HG03571 (cell line): Measurements from ENCODE around the gene RPL35.

Experiments used
- ATAC-seq: cut with Tn5 transposase; IDR thresholded peaks from one replicate; pipeline ENCODE4 v1.9.1; 2021; ENCODE audit not compliant: unreplicated experiment

The RPL35 gene

DNA sequence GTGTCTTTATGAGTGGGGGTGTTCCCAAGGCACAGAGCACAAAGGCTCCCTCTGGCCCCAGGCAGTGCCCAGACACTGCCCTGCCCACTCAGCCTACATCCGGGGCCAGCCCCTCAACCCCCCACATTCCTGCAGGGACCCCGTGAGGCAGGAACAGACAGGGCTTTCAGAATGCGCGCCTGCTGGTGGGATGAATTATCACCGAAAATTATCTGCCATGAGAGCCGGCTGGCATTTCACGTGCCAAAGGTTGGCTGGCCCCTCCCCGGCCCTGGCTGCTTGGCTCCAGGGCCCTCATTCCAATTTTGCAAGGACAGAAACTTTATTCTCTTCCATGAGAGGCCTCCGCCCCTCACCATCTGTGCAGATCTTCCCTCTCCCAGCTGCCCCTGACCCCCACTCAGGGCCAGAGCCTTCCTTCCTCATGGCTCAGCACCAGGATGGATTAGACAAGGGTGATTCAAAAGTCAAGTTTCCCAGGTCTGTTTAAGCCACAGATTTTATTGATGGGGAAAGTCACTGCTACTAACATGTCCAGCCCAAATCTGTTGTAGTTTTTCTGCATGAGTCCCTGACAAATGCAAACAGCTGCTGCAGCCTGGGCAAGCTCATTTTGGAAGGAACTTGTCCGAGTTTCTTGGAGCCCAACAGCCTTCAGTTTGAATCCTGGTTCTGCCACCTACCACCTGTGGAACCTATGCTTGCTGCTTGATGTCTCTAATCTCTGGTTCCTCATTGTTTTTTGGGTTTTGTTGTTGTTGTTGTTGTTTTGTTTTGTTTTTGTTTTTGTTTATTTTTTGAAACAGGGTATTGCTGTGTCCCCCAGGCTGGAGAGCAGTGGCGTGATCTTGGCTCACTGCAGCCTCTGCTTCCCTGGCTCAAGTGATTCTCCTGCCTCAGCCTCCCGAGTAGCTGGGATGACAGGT is 40.8 kb downstream of the RPL35 start:
- ATAC-seq = no peak

DNA sequence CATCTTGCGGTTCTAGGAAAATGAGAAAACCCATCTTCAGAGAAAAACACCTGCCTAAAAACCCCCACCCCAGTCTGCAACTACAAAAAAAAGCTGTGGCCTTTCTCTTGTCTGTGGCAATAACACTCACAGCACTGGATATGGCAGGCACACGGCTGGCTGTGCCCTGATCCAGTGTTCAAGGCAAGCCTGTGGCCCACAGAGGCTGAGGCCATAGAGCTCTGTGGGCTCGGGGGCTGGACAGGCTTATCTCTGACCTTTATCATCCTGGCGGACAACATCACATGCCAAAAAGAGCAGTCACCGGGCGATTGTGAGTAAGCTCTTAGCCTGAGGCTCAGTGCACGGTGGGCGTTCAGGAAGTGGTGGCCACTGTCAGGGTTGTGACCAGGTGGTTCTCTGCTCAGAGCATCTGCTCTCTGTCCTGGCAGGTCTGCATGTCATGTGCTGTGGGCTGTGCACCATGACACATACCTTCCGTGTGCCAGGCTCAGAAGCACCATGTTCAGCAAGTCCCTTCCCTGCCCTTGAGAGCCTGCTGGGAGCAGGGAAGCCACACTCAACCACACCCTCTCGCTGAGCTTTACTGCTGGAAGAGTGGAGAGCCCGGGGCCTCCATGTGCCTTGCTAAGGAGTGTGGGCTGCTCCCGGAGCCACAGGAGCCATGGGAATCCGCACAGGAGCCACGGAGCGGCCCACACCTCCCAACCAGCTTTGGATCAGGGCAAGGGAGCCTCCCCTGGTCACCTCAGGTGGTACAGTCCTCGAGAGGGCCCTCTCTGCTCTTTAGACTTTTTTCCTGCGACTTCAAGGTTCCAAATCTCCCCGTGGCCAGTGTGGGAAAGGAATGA is 43.1 kb downstream of the RPL35 start:
- ATAC-seq = no peak

DNA sequence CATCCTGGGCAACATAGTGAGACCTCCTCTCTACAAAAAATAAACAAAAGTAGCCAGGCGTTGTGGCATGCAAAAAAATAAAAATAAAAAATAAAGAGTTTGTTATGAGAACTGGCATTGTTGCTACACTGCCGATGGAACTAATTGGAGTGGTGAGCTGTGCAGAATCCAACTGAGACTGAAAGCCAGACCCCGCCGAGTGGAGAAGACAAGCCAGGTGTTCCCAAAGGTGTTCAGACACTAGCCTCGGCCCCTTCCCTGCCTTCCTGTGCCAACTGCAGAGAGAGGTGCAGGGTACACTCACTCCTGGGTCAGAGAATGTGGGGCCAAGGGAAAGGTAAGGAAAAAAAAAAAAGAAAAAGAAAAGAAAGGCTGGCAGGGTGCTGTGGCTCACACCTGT is 46.2 kb downstream of the RPL35 start:
- no peak for ATAC-seq

DNA sequence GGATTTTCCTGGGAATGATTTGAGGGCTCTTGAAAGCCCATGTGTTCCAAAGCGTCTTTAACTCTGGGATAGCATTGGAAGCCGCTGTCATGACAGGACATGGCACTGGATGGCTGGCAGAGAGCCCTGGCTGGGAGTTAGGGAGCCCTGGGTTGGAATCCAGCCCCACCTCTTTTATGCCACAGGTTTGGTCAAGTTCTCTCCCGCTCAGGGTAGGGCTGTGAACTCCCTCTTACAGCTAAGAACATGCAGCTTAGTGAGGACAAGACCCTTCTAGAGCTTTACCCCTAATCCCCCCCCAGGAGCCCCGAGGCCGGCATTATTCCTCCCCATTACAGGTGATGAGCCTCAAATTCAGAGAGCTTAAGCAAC is 47.6 kb downstream of the RPL35 start:
- ATAC-seq = no peak

DNA sequence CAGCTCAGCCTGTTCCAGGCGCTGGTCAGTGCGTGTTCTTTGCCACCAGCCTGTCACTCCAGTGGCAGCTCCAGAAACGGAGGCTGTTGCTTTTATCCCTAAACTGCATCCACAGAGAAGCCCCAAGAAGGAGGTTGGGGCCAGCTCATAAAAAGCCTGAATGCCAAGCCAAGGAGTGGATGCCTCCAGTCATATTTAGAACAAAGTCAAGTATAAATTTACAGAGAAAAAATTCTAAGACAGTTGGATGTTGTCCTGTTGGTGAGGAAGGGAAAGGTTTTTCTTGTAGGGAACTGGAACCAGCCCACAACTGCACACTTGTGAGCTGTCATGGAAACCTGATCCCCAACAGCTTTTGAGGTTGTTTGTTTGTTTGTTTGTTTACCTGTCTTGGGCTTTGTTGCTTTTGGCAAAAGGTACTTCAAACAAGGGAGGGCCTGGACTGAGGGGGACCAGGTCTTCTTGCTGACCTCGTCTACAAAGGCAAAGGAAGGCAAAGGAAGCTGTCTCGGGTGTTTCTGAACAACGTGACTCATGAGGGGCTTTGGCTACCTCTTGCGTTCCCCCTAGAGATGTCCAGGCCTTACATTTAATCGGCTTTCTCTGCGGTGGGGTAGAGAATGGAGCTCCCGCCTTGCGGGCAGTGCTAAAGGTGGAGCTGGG is 48.1 kb downstream of the RPL35 start:
- no peak for ATAC-seq

DNA sequence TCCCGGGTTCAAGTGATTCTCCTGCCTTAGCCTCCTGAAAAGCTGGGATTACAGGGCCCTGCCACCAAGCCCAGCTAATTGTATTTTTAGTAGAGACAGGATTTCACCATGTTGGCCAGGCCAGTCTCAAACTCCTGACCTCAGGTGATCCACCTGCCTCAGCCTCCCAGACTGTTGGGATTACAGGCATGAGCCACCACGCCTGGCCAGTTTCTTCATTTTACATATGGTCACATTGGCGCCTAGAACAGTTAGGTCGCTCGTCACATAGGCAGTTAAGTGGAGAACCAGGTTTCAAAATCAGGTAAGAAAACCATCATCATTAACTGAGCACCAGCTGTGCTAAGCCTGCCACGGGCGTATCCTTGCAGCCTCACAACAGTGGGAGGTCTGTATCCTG is 48.7 kb downstream of the RPL35 start:
- ATAC-seq = no peak

DNA sequence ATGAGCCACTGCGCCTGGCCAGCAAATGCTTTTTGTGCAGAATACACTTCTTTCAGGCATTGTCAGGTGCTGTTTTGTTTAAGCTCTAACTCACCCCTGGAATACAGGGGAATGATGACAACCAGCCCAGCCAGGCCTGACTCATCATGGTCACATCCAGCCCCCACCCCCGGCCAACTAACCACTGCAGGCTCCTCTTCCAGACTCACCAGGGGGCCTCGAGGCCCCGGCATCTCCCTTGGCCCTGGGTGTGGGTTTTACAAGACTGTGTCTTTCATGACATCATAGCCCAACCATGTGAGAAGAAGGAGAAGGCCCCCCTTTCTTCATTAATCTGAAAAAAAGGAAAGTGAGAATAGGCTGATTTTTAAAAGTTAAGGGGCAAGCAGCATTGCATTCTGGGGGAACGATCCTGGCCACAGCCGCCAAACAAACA is 49.3 kb downstream of the RPL35 start:
- ATAC-seq = no peak

DNA sequence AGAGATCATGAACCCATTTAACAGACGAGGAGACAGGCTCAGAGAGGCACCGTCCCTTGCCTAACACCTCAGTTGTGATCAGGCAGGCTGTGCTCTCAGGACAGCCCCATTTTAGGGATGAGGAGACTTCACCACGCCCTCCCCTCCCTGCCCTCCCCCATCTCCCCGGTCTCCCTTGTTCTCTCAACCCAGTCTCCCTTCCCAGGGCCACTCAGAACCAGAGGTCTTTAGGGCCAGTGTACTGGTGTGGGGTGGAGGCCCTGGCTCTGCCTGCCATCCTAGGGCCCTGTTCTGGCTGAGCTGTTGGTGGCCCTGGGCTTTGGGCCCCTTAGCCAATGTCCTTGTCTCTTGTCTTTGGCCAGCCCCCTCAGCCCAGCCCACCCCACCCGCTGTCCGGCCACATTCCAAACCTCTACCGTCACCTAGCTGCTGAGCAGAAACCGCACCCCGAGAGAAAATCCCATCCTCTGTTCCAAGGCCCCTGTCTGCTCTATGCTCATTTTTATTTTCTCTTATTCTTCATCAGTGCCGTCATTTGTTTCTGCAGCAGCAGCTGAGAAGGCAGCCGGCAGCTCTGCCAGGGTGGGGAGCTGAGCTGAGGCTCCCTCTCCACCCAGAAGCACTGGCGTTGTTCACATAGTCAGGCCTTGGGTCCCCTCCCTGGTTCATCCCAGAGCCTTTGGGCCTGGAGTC is 50.9 kb downstream of the RPL35 start:
- no peak for ATAC-seq

DNA sequence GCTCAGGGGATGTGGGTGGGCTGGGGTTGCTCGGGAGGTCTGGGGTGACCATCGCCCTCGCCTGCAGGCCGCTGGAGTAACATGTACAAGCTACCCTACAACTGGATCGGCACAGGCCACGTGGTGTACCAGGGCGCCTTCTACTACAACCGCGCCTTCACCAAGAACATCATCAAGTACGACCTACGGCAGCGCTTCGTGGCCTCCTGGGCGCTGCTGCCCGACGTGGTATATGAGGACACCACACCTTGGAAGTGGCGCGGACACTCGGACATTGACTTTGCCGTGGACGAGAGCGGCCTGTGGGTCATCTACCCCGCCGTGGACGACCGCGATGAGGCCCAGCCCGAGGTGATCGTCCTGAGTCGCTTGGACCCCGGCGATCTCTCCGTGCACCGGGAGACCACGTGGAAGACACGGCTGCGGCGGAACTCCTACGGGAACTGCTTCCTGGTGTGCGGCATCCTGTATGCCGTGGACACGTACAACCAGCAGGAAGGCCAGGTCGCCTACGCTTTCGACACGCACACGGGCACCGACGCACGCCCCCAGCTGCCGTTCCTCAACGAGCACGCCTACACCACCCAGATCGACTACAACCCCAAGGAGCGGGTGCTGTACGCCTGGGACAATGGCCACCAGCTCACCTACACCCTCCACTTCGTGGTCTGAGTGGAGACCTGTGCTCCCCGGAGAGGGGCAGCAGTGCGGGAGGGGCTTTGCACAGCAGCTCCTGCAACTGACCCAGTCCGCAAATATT is 51.8 kb downstream of the RPL35 start:
- no peak for ATAC-seq

DNA sequence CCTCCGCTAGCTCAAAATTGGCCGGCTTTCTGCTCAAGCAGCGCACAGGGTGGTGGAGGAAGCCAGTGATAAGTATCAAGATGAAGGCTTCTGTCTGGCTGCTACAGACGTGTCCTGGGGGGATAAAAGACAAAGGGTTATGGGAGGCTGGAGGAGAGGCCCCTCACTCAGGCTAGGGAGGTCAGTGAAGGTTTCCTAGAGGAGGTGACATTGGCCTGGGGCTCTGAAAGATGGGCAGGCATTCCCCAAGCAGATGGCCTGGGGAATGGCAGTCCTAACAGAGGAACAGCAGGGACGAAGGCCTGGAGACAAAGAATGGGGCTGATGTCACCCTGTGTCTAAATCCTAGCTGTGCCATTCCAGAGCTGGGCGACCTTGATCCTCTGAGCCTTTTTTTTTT is 52.5 kb downstream of the RPL35 start:
- no peak for ATAC-seq

DNA sequence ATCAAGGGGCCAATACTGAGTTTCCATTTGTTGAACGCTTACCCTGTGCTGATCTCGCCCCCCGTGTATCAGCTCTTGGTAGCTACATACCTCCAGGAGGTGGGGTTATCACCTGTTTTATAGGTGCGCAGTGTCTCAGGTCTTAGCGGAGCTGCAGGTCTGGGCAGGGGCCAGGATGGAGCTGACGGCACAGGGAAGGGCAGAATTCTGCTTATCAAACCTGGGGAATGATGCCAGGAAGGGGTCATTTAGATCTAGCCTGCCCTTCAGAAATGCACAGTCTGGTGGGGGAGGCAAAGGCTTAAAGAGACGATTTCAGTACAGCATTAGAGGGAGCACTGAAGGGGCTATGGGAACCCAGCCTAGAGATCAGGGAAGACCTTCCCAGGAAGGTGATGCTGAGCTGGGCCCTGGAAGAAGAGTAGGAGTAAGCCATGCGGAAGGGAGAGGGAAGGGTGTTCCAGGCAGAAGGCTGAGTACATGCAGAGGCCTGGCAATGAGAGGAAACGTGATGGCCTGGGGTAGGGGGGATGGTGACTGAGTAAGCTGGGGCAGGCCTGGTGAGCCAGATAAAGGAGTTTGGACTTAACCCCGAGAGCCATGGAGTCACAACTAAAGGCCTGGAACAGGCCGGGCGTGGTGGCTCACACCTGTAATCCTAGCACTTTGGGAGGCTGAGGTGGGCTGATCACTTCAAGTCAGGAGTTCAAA is 53.4 kb downstream of the RPL35 start:
- ATAC-seq = no peak
